ENCODE measurements around the gene GABRQ. TPM values are rescaled to one million over a fixed set of nuclear protein-coding genes. Genes with fewer than 3 reads are reported as not detected.

Gene GABRQ
- total RNA-seq = under 1 TPM in 1 of 4 donors, not detected in 3; 0.07 TPM

- WGBS, 2 donors (ENCODE audit: low coverage in 1 of 2) = no CpG with 5 or more reads among the region's 64 CpGs
- no peaks in the 10 kb centered on the region for H3K9me3 ChIP-seq
- ATAC-seq = no peak
- H3K4me3 ChIP-seq = peak within 1 kb of the TSS in 1 of 2 donors; percentile 10
- no peak for TF ChIP-seq CTCF (IDR thresholded peaks at IDR 0.05)
- TF ChIP-seq POLR2AphosphoS5 (IDR thresholded peaks at IDR 0.05) = no peak
- no peaks in the 10 kb centered on the region for H3K36me3 ChIP-seq
- peaks cover 43% of the 10 kb centered on the region for H3K27me3 ChIP-seq
- peaks cover 0 to 6% (median 0%) of the 10 kb centered on the region in 3 donors for H3K4me1 ChIP-seq
- no peak within 1 kb of the TSS for H3K27ac ChIP-seq
Measured at GRCh38 chrX:152637649-152638442, at the start of gene GABRQ. Gene GABRQ (plus strand): TSS chrX:152637895. CDS start chrX:152638203, 308 bp downstream.

GRCh38 chrX:152588206-152588605 is 49.5 kb upstream of the GABRQ start:
- no peak overlapping the region for H3K4me3 ChIP-seq
- H3K27me3 ChIP-seq = no peaks in the 10 kb centered on the region
- H3K36me3 ChIP-seq = no peaks in the 10 kb centered on the region
- H3K9me3 ChIP-seq = no peaks in the 10 kb centered on the region
- ATAC-seq = no peak
- no peaks in the 10 kb centered on the region for H3K4me1 ChIP-seq
- no peak overlapping the region for H3K27ac ChIP-seq
- TF ChIP-seq EP300 (IDR thresholded peaks at IDR 0.05) (no peak), POLR2AphosphoS5 (IDR thresholded peaks at IDR 0.05) (no peak), POLR2A (IDR thresholded peaks at IDR 0.05) (no peak), CTCF (IDR thresholded peaks at IDR 0.05) (no peak)

GRCh38 chrX:152600853-152601633 is 36.7 kb upstream of the GABRQ start:
- Histone ChIP-seq H3K9me3 (no peaks in the 10 kb centered on the region), H3K4me1 (no peaks in the 10 kb centered on the region), H3K27me3 (no peaks in the 10 kb centered on the region), H3K27ac (no peak overlapping the region), H3K36me3 (no peaks in the 10 kb centered on the region), H3K4me3 (no peak overlapping the region)
- 29 to 43% methylated on average over 4 to 5 of the region's 5 CpGs for WGBS, 2 donors (ENCODE audit: low coverage in 1 of 2)
- no peak for ATAC-seq
- TF ChIP-seq CTCF (IDR thresholded peaks at IDR 0.05) (no peak), POLR2AphosphoS5 (IDR thresholded peaks at IDR 0.05) (no peak), POLR2A (IDR thresholded peaks at IDR 0.05) (no peak), EP300 (IDR thresholded peaks at IDR 0.05) (no peak)

GRCh38 chrX:152601848-152602616 is 35.7 kb upstream of the GABRQ start:
- Histone ChIP-seq H3K4me3 (no peak overlapping the region), H3K27ac (no peak overlapping the region), H3K4me1 (no peaks in the 10 kb centered on the region), H3K9me3 (no peaks in the 10 kb centered on the region), H3K36me3 (no peaks in the 10 kb centered on the region), H3K27me3 (no peaks in the 10 kb centered on the region)
- TF ChIP-seq CTCF (IDR thresholded peaks at IDR 0.05) (no peak), EP300 (IDR thresholded peaks at IDR 0.05) (no peak), POLR2A (IDR thresholded peaks at IDR 0.05) (no peak), POLR2AphosphoS5 (IDR thresholded peaks at IDR 0.05) (no peak)
- WGBS, 2 donors (ENCODE audit: low coverage in 1 of 2) = 47% methylated on average over 5 of the region's 6 CpGs; no CpG with 5 or more reads in 1 of the 2 donors
- no peak for ATAC-seq
